AG10803 (cell line): ENCODE data around the gene HUS1B.

Experiments used
- DNase-seq: peaks from one replicate; pipeline ENCODE4 v3.0.0; 2010; ENCODE audit warnings: low read depth
- H3K4me3 ChIP-seq: 2 replicates; pipeline ENCODE4 v1.5.1; 2011; ENCODE audit warnings: mild to moderate bottlenecking, low read length, control low read depth
- TF ChIP-seq, protein P1 (sequence below): conservative IDR thresholded peaks from 2 replicates; pipeline ENCODE4 v1.5.1; 2011; ENCODE audit warnings: mild to moderate bottlenecking, low read length, control low read depth, inconsistent platforms

HUS1B gene

DNA sequence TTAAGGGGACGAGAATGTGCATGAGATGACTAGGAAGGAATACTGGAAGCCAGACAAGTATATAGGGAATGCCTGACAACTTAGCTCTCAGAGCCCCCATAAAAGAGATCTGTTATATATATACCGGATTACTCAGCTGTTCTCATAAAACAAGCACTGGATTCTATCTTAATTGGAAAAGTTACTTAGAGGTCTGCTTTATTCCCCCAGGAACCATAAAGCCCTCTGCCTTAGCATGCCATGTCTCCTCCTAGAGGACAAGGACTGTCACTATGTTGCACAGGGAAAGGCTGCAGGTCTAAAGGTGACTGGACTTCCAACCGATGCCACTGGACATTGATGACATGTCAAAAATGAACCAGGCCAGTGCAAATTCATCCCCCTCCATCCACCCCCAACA is 29.6 kb upstream of the HUS1B start:
- H3K4me3 ChIP-seq = no peak overlapping the region
- TF ChIP-seq, protein P1, sequence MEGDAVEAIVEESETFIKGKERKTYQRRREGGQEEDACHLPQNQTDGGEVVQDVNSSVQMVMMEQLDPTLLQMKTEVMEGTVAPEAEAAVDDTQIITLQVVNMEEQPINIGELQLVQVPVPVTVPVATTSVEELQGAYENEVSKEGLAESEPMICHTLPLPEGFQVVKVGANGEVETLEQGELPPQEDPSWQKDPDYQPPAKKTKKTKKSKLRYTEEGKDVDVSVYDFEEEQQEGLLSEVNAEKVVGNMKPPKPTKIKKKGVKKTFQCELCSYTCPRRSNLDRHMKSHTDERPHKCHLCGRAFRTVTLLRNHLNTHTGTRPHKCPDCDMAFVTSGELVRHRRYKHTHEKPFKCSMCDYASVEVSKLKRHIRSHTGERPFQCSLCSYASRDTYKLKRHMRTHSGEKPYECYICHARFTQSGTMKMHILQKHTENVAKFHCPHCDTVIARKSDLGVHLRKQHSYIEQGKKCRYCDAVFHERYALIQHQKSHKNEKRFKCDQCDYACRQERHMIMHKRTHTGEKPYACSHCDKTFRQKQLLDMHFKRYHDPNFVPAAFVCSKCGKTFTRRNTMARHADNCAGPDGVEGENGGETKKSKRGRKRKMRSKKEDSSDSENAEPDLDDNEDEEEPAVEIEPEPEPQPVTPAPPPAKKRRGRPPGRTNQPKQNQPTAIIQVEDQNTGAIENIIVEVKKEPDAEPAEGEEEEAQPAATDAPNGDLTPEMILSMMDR = peak; percentile 32; the same call in 1 of the 2 replicates
- DNase-seq = no peak

DNA sequence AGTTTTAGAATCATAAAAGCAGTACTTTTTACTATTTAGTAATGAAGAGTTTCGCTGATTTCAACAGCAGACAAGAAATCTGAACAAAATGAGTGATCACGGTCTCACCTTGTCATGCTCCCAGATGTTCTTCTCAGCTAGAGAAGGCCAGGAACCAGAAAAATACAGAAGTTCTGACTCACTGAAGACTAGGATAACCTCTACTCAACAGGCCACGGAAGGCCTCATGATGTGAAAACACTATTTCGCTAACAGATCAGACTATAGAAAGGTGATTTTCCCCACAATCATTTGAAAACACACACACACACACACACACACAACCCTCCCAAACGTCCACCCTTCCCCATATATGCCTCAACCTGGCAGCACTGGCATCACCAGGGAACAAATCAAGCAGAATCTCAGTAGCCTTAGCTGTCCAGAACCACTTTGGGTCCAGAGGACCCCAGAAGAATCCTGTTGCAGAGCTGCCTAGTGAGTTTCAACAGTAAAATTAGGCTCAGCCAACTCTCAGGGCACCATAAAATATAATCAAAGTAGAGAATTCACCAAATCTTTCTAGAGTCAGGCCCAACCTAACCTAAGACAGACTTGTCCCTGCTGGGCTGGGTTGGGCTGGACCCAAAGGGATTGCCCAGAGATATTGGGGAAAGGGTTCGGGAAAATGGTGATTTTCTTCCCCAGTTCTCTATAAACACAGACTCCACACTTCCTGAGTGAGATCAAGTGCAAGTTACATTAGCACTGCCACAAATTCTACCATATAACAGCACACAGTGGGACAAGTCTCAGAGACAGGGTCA is 28.1 kb upstream of the HUS1B start:
- H3K4me3 ChIP-seq = no peak overlapping the region
- TF ChIP-seq, protein P1 = no peak
- DNase-seq = peak; percentile 42

DNA sequence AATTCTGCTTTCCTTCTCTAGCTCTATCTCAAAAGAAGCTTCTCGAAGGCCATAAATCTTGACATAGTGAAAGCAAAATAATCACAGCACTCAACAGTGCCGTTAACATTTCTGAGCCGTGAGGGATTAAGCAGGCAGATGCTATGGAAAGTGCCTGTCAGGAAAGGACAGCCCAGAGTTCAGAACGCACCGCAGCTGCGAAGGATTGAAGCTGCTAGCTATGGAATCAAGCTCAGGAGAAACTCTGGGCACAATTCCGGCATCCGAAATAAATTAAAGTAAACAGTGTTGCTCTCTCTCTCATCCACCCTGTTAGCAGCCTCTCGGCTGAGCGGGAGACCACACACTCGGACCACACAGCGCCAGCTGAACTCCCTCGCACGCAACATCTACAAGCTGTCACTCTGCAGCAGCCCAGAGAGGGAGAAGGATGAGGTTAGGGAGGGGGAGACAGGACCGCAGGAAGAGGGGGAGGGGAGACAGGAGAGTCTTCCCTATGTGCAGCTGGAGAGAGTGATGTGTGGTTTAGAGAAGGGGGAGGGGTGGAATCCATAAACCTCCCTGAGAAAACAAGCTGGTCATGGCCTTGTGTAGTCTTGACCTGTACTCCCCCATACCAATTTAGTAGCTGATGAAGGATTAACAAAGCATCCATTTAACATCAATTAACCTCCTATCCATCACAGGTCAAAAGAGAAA is 27.0 kb upstream of the HUS1B start:
- peak; percentile 74 for DNase-seq
- TF ChIP-seq, protein P1 = no peak
- peak overlapping the region; percentile 55 for H3K4me3 ChIP-seq

DNA sequence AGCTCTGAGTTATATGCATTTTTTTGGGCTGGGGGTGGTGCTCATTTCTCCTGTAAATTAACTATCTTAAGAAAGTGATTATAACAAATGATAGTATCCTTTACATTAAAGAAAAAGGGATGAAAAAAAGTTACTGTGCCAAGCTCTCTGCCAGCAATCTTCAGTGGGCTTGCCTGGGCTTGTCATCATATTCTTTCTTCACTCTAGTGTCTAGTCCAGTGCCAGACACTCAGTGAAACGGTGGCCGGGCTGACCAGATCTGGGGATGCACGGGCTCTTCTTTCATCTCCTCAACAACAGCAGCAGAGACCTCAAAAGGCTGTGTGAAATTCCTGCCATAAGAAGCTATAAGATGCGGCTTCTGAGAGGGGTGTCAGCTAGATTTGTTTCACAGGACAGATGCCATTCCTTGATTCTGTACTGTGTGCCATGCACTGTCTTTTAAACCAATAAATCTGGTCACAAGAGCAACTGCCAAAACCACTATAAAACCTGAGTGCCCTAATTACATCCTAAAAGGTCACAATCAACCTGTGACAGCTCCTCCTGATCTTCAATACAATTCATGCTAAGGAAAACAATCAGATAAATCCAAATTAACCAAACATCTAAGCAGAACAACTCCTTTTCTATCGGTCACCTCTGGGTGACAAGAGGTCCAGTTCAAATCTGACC is 23.9 kb upstream of the HUS1B start:
- no peak for DNase-seq
- TF ChIP-seq, protein P1 = no peak
- no peak overlapping the region for H3K4me3 ChIP-seq

DNA sequence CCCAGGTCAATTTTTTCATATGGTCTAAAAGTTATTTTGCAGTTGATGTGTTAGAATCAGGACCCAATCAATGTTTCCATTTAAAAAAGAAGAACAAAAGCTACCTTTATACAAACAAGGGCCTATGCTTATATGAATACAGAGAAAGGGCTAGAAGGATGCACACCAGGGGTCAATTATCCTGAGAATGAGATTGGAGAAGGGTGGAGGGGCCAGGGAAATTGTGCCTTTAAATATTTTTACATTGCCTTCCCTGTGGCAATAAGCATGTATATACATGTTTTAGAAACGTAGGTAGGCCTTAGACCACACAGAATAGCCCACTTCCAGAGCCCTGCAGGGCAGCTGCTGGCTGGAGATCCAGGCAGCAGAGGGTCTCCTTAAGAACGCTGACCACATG is 23.4 kb upstream of the HUS1B start:
- TF ChIP-seq, protein P1 = no peak
- no peak overlapping the region for H3K4me3 ChIP-seq
- no peak for DNase-seq

DNA sequence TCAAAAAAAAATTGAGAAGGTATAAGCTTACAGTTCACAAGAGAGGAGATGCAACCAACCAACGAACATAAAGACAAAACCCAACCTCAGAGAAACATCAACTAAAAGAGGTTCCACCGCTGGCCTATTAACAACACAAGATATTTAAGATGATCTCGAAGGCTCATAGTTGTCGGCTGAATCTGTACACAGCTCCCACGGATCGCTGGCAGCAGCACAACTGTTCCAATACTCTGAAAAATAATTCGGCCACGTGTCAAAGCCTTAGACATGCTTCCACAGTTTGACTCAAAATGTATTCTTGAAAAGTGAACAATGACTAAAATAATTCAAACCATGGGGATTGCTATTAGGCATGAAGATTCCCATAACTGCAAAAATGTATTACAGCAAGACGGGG is 22.4 kb upstream of the HUS1B start:
- peak; percentile 31 for DNase-seq
- TF ChIP-seq, protein P1 = no peak
- no peak overlapping the region for H3K4me3 ChIP-seq

DNA sequence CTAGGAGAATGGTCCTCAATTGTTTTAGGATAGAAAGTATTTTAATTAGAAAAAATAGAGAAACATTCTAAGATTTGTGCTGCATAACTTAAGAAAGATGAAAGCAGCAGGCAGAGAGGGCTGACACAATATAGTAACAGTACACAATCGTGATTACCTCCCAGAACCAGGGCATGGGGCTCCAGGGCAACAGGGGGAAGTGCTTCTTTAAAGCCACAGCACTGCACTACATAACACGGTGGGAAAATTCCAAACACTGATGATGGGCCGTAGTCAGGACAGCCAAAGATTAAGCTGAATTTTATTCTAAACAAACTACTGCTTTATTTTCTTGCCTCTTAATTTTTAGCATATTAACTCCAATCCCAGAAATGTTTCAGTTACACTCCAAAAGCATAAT is 21.6 kb upstream of the HUS1B start:
- DNase-seq = no peak
- TF ChIP-seq, protein P1 = no peak
- no peak overlapping the region for H3K4me3 ChIP-seq
